T-helper 17 cell (primary cell): ENCODE measurements around the gene CLCF1. TPM values are rescaled to one million over a fixed set of nuclear protein-coding genes. Genes with fewer than 3 reads are reported as not detected.
A peak's percentile ranks its signal among the peaks of the same experiment; 100 is the strongest.

ENCODE experiments used
- ATAC-seq: fragments of 150-1000 bp; cut with Tn5 transposase; 2 replicates; pipeline ENCODE4 v1.10.0; 2021; ENCODE audit warnings: mild to moderate bottlenecking, moderate library complexity
- DNase-seq, 3 donors: peaks; one replicate each; pipeline versions ENCODE4 v3.0.0 to v3.0.0-alpha.2; 2020 to 2021
- H3K9me3 ChIP-seq: one replicate; pipeline ENCODE4 v1.7.0; 2013; ENCODE audit warnings: low read length, mild to moderate bottlenecking; ENCODE audit not compliant: control insufficient read depth, poor library complexity, severe bottlenecking
- H3K27ac Mint-ChIP-seq: one replicate; pipeline ENCODE4 v1.8.0; 2022; ENCODE audit warnings: mild to moderate bottlenecking, moderate library complexity, mixed read lengths
- H3K27me3 Mint-ChIP-seq: one replicate; pipeline ENCODE4 v1.8.0; 2022; ENCODE audit warnings: mixed read lengths
- H3K36me3 Mint-ChIP-seq: one replicate; pipeline ENCODE4 v1.8.0; 2022; ENCODE audit warnings: low read depth, mixed read lengths
- H3K4me1 Mint-ChIP-seq: one replicate; pipeline ENCODE4 v1.8.0; 2022; ENCODE audit warnings: mild to moderate bottlenecking, mixed read lengths
- H3K4me3 Mint-ChIP-seq: one replicate; pipeline ENCODE4 v1.8.0; 2022; ENCODE audit warnings: mild to moderate bottlenecking, moderate library complexity, mixed read lengths
- total RNA-seq, 4 donors: library from RNA in 2 of 4; stranded (reverse) in 2 of 4; gene quantifications; one replicate each; pipeline ENCODE4 v1.2.3 and lab custom pipeline; 2022 to 2026

The CLCF1 gene
- total RNA-seq, 2 donors from 2014 or later, result 7.3 to 7.5 TPM

- peak overlapping the region; percentile 66 for H3K27ac Mint-ChIP-seq
- H3K36me3 Mint-ChIP-seq, result no peaks in the 10 kb centered on the region
- peak; percentile 96 for ATAC-seq
- no peaks in the 10 kb centered on the region for H3K27me3 Mint-ChIP-seq
- no peak overlapping the region for H3K4me3 Mint-ChIP-seq
- H3K9me3 ChIP-seq, result no peaks in the 10 kb centered on the region
- DNase-seq, result peak; percentile 62 to 81 (median 71)
- H3K4me1 Mint-ChIP-seq, result peaks cover 21% of the 10 kb centered on the region
These were observed 9.1 kb upstream of the CLCF1 start for GRCh38 chr11:67382276-67383136.

- H3K4me3 Mint-ChIP-seq, result no peak overlapping the region
- H3K9me3 ChIP-seq, result no peaks in the 10 kb centered on the region
- ATAC-seq, result no peak
- no peaks in the 10 kb centered on the region for H3K36me3 Mint-ChIP-seq
- peaks cover 20% of the 10 kb centered on the region for H3K4me1 Mint-ChIP-seq
- DNase-seq, result no peak
- H3K27me3 Mint-ChIP-seq, result no peaks in the 10 kb centered on the region
- peak overlapping the region; percentile 78 for H3K27ac Mint-ChIP-seq
These were observed 8.0 kb upstream of the CLCF1 start for GRCh38 chr11:67381244-67381972.

- Mint-ChIP-seq H3K27me3 (no peaks in the 10 kb centered on the region), H3K27ac (no peak overlapping the region), H3K36me3 (no peaks in the 10 kb centered on the region), H3K4me3 (no peak overlapping the region), H3K4me1 (peaks cover 26% of the 10 kb centered on the region)
- no peaks in the 10 kb centered on the region for H3K9me3 ChIP-seq
- ATAC-seq (no peak), DNase-seq (no peak)
These were observed 6.0 kb upstream of the CLCF1 start for GRCh38 chr11:67379061-67380058.

- DNase-seq, result no peak
- Mint-ChIP-seq H3K4me3 (no peak overlapping the region), H3K27me3 (no peaks in the 10 kb centered on the region), H3K36me3 (peaks cover under 1% of the 10 kb centered on the region), H3K4me1 (peaks cover 31% of the 10 kb centered on the region), H3K27ac (no peak overlapping the region)
- no peaks in the 10 kb centered on the region for H3K9me3 ChIP-seq
- no peak for ATAC-seq
These were observed 5.1 kb upstream of the CLCF1 start for GRCh38 chr11:67378544-67378943.

GRCh38 chr11:67376873-67377808, 3.7 kb upstream of the CLCF1 start:
- H3K27ac Mint-ChIP-seq, result no peak overlapping the region

GRCh38 chr11:67376063-67376820, 2.8 kb upstream of the CLCF1 start:
- no peaks in the 10 kb centered on the region for H3K9me3 ChIP-seq
- ATAC-seq, result no peak
- DNase-seq, result no peak
- peak overlapping the region; percentile 37 for H3K27ac Mint-ChIP-seq
- peaks cover 8% of the 10 kb centered on the region for H3K36me3 Mint-ChIP-seq
- no peaks in the 10 kb centered on the region for H3K27me3 Mint-ChIP-seq
- peak overlapping the region; percentile 43 for H3K4me3 Mint-ChIP-seq
- peaks cover 33% of the 10 kb centered on the region for H3K4me1 Mint-ChIP-seq

More at GRCh38 chr11:67376873-67377808, 3.7 kb upstream of the CLCF1 start:
- no peak for ATAC-seq
- H3K9me3 ChIP-seq, result no peaks in the 10 kb centered on the region
- no peak for DNase-seq
- H3K4me3 Mint-ChIP-seq, result no peak overlapping the region
- peaks cover 2% of the 10 kb centered on the region for H3K36me3 Mint-ChIP-seq
- H3K4me1 Mint-ChIP-seq, result peaks cover 27% of the 10 kb centered on the region
- no peaks in the 10 kb centered on the region for H3K27me3 Mint-ChIP-seq

- Mint-ChIP-seq H3K4me3 (peak overlapping the region; percentile 43), H3K4me1 (peaks cover 35% of the 10 kb centered on the region), H3K36me3 (peaks cover 8% of the 10 kb centered on the region), H3K27ac (peak overlapping the region; percentile 37), H3K27me3 (no peaks in the 10 kb centered on the region)
- no peak for ATAC-seq
- DNase-seq, result no peak
- H3K9me3 ChIP-seq, result no peaks in the 10 kb centered on the region
These were observed 2.1 kb upstream of the CLCF1 start for GRCh38 chr11:67375320-67376055.

- Mint-ChIP-seq H3K27me3 (no peaks in the 10 kb centered on the region), H3K4me3 (peak overlapping the region; percentile 98), H3K36me3 (peaks cover 8% of the 10 kb centered on the region), H3K4me1 (peaks cover 39% of the 10 kb centered on the region), H3K27ac (peak overlapping the region; percentile 79)
- ATAC-seq (no peak), DNase-seq (no peak)
- H3K9me3 ChIP-seq, result no peaks in the 10 kb centered on the region
These were observed 1.3 kb upstream of the CLCF1 start for GRCh38 chr11:67374571-67375281.

GRCh38 chr11:67373648-67374570, 511 bp upstream of the CLCF1 start:
- peak overlapping the region; percentile 98 for H3K4me3 Mint-ChIP-seq
- ATAC-seq, result peak; percentile 85
- H3K27me3 Mint-ChIP-seq, result no peaks in the 10 kb centered on the region
- H3K9me3 ChIP-seq, result no peaks in the 10 kb centered on the region
- H3K27ac Mint-ChIP-seq, result peak overlapping the region; percentile 79
- H3K4me1 Mint-ChIP-seq, result peaks cover 47% of the 10 kb centered on the region
- peak; percentile 65 to 86 (median 77) for DNase-seq
- peaks cover 8% of the 10 kb centered on the region for H3K36me3 Mint-ChIP-seq
